Measurements from ENCODE around the gene INPP5F.
"Not testable (repeated sequence)": the region's sequence is repeated elsewhere in the genome, so short reads cannot be mapped to it uniquely, and the experiment has no call there.

Gene INPP5F

GRCh38 chr10:119749455-119749854, 23.6 kb downstream of the INPP5F start:
- DNase-seq = no peak

DNA sequence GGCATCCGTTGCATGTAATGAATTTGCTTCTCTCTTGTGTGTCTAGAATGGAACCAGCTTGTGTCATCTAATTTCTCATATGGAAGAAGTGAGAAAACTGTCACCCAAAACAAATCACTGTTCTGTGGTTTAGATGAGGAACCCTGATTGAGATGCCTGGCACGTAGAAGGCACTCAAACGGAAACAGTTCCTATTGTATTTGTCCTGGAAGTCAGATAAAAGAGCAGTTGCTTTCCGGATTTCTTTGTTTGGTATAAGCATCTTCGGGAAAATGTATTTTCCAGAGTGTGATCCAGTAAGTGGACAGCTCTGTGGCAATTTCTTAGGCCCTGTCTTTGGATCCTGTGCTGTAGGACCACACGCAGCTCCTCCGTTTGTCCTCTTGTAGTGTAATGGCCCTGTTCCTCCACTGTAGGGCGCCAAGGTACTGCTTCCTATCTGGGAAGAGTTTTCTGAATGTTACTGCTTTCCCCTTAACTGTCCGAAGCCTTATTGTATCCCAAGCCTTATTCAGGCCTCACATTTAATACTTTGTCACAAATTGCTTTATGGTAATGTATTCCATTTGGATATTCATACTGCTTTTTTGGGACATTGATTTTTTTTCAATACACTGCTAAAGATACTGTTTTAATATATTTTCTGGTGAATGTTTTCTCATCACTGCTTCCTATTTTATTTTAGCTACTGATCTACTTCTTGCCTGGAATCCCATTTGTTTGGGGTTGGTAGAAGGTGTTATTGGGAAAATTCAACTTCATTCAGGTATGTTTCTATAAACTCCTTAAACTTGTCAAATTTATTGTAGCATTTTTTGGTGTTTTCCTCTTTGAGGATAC, 24.8 kb downstream of the INPP5F start:
- peak; percentile 66 for DNase-seq

- DNase-seq = no peak
Observed at GRCh38 chr10:119753309-119753708, 27.5 kb downstream of the INPP5F start.

- no peak for DNase-seq
Observed at GRCh38 chr10:119754085-119754484, 28.2 kb downstream of the INPP5F start.

- DNase-seq = no peak
Observed at GRCh38 chr10:119754936-119755335, 29.1 kb downstream of the INPP5F start.

GRCh38 chr10:119755446-119755845, 29.6 kb downstream of the INPP5F start:
- DNase-seq = no peak

GRCh38 chr10:119758448-119759195, 32.8 kb downstream of the INPP5F start:
- DNase-seq = no peak

DNA sequence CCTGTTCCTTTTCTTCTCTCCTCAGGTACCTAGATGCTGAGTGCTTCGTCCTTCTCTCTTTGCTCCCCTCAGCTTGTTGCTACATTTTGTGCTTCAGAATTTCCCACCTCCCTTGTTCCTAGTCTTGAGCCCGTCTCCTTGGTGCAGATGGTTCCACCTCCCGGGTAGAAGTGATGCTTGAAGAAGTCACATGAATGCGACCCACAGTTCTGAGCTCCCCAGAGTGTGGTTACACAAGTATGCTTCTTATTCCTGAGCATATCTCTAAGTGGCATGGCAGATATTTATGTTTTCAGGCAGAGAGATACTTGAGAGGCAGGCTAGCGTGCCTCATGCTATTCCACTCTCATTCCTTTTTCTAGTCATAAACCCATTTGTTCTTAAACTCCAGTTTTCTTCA, 34.0 kb downstream of the INPP5F start:
- DNase-seq = no peak

DNA sequence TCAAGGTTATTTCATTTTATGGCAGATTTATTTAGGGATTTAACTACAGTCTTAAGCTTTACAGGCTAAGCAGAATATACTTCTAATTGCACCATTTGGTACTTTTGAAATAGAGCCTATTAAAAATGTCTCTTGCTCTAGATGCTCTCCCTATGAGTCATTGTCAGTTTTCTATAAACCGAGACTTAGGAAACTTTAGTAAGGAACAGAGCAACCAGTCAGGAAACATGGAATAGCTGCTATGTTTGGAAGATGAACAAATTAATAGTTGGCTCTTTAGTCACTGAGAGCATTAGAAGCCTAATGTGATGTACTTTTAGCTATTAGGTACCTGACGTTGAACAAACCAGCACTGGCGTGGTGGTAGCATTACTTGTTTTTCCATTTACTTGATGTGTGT, 35.3 kb downstream of the INPP5F start:
- no peak for DNase-seq

DNA sequence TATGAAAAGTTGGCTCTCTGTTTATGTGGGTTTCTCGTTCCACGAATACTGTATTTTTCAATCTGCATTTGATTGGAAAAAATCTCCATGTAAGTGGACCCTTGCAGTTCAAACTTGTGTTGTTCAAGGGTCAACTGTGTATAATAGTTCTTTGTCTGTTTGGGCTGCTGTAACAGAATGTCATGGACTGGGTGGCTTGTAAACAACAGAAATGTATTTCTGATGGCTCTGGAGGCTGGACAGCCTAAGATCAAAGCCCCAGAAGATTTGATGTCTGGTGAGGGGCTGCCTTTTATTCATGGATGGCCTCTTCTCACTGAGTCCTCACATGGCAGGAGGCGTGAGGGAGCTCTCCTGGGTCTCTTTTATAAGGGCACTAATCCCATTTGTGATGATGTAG, 36.2 kb downstream of the INPP5F start:
- no peak for DNase-seq

DNA sequence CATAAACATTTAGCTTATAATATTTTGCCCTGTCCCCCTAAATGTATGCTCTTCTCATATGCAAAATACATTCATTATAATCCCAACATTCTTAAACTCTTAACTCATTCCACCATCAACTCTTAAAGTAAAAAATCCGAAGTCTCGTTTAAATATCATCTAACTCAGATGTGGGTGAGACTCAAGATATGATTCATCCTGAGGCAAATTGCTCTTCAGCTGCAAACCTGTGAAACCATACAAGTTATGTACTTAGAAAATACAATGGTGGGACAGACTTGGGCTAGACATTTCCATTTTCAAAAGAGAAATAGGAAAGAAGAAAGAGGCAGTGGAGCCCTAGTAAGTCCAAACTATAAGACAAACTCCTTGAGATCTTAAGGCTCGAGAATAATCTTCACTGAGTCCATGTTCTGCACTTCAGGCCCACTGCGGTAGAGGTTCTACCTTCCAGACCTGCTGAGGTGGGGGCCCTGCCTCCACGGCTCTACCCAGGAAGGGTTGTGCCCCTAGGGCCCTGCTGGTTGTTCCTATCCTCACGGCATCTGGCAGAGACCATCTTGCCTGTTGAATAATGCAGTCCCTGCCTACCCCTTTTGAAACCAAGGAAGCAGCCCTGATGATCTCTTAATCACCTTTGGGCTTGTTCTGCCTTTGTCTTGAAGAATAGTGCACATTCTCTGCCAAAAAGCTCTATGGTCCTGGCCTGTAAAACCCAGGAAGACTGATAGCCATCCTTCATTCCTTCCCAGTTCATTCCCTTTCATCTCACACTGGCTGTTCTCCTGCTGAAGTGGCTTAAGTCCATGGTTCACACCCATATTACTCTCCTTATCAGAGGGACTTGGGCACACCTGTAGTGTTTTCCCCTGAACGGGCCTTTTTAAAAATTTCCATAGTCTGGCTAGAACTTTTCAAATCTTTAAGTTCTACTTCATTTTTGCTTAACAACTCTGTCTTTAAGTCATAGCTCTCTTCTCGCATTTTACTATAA, 37.3 kb downstream of the INPP5F start:
- DNase-seq = no peak

GRCh38 chr10:119768455-119769094, 42.7 kb downstream of the INPP5F start:
- no peak for DNase-seq

- DNase-seq = no peak
Observed at GRCh38 chr10:119769886-119770285, 44.0 kb downstream of the INPP5F start.

GRCh38 chr10:119770928-119771327, 45.1 kb downstream of the INPP5F start:
- DNase-seq = no peak

DNA sequence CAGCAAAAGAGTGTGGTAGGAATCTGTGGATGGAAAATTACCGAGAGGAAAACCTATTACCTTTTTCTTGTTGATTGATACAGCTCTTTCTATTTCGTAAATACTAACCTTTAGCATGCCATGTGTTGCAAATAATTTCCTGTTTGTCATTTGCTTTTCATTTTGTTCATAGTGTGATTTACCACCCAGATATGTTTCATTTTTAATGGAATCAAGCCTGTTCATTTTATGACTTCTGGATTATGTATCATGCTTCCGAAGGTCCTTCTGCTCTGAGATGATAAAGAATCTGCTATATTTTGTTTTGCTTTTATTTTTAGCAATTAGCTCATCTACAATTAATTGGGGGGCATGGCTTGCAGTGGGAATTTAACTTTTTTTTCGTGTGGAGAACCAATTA, 46.5 kb downstream of the INPP5F start:
- DNase-seq = no peak

GRCh38 chr10:119773041-119773440, 47.2 kb downstream of the INPP5F start:
- not testable (repeated sequence) for DNase-seq

GRCh38 chr10:119775529-119775928, 49.7 kb downstream of the INPP5F start:
- DNase-seq = no peak

GRCh38 chr10:119776536-119776935, 50.7 kb downstream of the INPP5F start:
- no peak for DNase-seq

- no peak for DNase-seq
Observed at GRCh38 chr10:119777686-119778085, 51.8 kb downstream of the INPP5F start.

DNA sequence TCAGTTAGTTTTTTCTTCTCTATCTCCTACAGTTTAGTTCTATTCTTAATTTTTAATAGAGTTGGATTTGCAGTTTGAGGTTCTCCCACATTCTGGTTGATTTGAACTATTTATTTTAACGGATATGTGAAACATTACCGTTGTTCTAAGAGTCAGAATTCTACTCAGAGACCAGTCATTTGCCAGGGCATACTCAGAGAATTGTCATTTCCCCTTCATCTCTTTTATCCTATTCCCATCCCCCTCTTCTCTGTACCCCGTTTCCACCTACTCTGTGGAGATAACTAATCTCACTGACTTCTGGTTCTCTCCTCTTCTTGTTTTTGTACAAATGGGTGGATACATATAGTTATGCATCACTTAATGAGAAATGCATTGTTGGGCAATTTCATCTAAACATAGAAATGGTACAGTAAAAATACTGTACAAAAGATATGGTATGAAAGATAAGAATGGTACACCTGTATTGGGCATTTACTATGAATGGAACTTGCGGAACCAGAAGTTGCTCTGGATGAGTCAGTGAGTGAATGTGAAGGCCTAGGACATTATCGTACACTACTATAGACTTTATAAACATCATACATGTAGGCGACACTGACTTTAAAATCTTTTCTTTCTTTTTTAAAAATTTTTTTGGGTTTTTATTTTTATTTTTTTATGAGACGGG, 53.1 kb downstream of the INPP5F start:
- no peak for DNase-seq

GRCh38 chr10:119780879-119781480, 55.1 kb downstream of the INPP5F start:
- DNase-seq = no peak
